Measurements from ENCODE around the gene MEX3A. TPM values are rescaled to one million over a fixed set of nuclear protein-coding genes. Genes with fewer than 3 reads are reported as not detected.
"Not testable (repeated sequence)": the region's sequence is repeated elsewhere in the genome, so short reads cannot be mapped to it uniquely, and the experiment has no call there.

MEX3A gene
- total and polyA plus RNA-seq, 10 of the 15 experiments (the other 5 are each of a cell fraction or from before 2014, with no cell fraction given), result 0.11 to 5.1 (median 1.7) TPM

GRCh38 chr1:156071332-156071816 is 10.9 kb downstream of the MEX3A start:
- H3K4me2 ChIP-seq (ENCODE audit: control insufficient read depth, insufficient read depth); H3K27me3 ChIP-seq (replicated peaks in 1 of 2; ENCODE audit: control insufficient read depth in 2 of 2, insufficient read depth in 2 of 2, low read length in 1 of 2); RAD21 ChIA-PET (ENCODE audit: unreplicated experiment); SMC1A ChIA-PET (ENCODE audit: uncharacterized antibody, unreplicated experiment); H3K4me1 ChIP-seq (ENCODE audit: control insufficient read depth, insufficient read depth, low read length); H3K36me3 ChIP-seq (ENCODE audit: control insufficient read depth in 2 of 2, insufficient read depth in 2 of 2, low read length in 1 of 2); H3K9ac ChIP-seq (ENCODE audit: control insufficient read depth, insufficient read depth, low read length); in situ Hi-C loops (cut with MboI); BruUV-seq (replicated peaks); H4K20me1 ChIP-seq (ENCODE audit: control insufficient read depth, insufficient read depth); ATAC-seq; DNase-seq (ENCODE audit: low read depth, low spot score); H3K79me2 ChIP-seq (ENCODE audit: control insufficient read depth, insufficient read depth, low read length); H3K9me3 ChIP-seq (replicated peaks; ENCODE audit: control insufficient read depth, insufficient read depth, low read length); intact Hi-C loops (cut with micrococcal nuclease; ENCODE audit: unreplicated experiment); FAIRE-seq; H2AFZ ChIP-seq (ENCODE audit: control insufficient read depth, low read depth, low read length); CTCF ChIA-PET; H3K4me3 ChIP-seq; H3K27ac ChIP-seq (ENCODE audit: control insufficient read depth, insufficient read depth): not testable (repeated sequence)
- 53% methylated on average over 6 of the region's 7 CpGs for WGBS (ENCODE audit: insufficient coverage, insufficient replicate concordance, low lambda C conversion rate, missing lambda C conversion rate)
- POLR2A ChIA-PET, result interaction anchor here (0.8 kb wide), 1 partner anchor 13 kb away, joined by 3 read pairs; no protein-coding TSS in a partner anchor

- H3K79me2 ChIP-seq (ENCODE audit: control insufficient read depth, insufficient read depth, low read length), result no peaks in the 10 kb centered on the region
- ChIA-PET SMC1A (ENCODE audit: uncharacterized antibody, unreplicated experiment) (no interaction called here), CTCF (no interaction called here), POLR2A (no interaction called here), RAD21 (ENCODE audit: unreplicated experiment) (no interaction called here)
- H3K27ac ChIP-seq (ENCODE audit: control insufficient read depth, insufficient read depth), result no peak overlapping the region
- in situ Hi-C loops (cut with MboI) (no loop called here), intact Hi-C loops (cut with micrococcal nuclease; ENCODE audit: unreplicated experiment) (no loop called here)
- H3K27me3 ChIP-seq (replicated peaks in 1 of 2; ENCODE audit: control insufficient read depth in 2 of 2, insufficient read depth in 2 of 2, low read length in 1 of 2), result no peaks in the 10 kb centered on the region
- BruUV-seq (replicated peaks), result no TSS peak
- no peaks in the 10 kb centered on the region for H4K20me1 ChIP-seq (ENCODE audit: control insufficient read depth, insufficient read depth)
- WGBS (ENCODE audit: insufficient coverage, insufficient replicate concordance, low lambda C conversion rate, missing lambda C conversion rate), result 16% methylated on average over 4 of the region's 4 CpGs
- DNase-seq (ENCODE audit: low read depth, low spot score) (no peak), FAIRE-seq (no peak), ATAC-seq (no peak)
- H2AFZ ChIP-seq (ENCODE audit: control insufficient read depth, low read depth, low read length), result no peak overlapping the region
- no peak for TF ChIP-seq ZBTB4 (CRISPR knock-in tag; IDR thresholded peaks at IDR 0.05)
- no peak for TF ChIP-seq NR2C1 (IDR thresholded peaks at IDR 0.05)
- no peak for TF ChIP-seq RAD51 (IDR thresholded peaks at IDR 0.05)
- TF ChIP-seq RAD21 (IDR thresholded peaks at IDR 0.05; ENCODE audit: insufficient read depth, low read depth, low read length), result no peak
- no peak for TF ChIP-seq ZBTB11 (CRISPR knock-in tag; IDR thresholded peaks at IDR 0.05)
- TF ChIP-seq IRF4 (IDR thresholded peaks at IDR 0.05; ENCODE audit: low read depth, low read length), result no peak
- TF ChIP-seq CHD2 (IDR thresholded peaks at IDR 0.05; ENCODE audit: borderline replicate concordance, low read depth, low read length), result no peak
- no peaks in the 10 kb centered on the region; the same call in 1 of the 2 replicates for H3K4me1 ChIP-seq (ENCODE audit: control insufficient read depth, insufficient read depth, low read length)
- H3K4me2 ChIP-seq (ENCODE audit: control insufficient read depth, insufficient read depth), result no peak overlapping the region
- H3K9ac ChIP-seq (ENCODE audit: control insufficient read depth, insufficient read depth, low read length), result no peak overlapping the region
- H3K9me3 ChIP-seq (replicated peaks; ENCODE audit: control insufficient read depth, insufficient read depth, low read length), result no peaks in the 10 kb centered on the region
- H3K4me3 ChIP-seq, result no peak overlapping the region
- H3K36me3 ChIP-seq (ENCODE audit: control insufficient read depth in 2 of 2, insufficient read depth in 2 of 2, low read length in 1 of 2), result no peaks in the 10 kb centered on the region
Measured at GRCh38 chr1:156070548-156070947, 11.7 kb downstream of the MEX3A start.

Data from GM12878 (cell line).